AG04450 (cell line): Measurements from ENCODE around the gene SERINC5. TPM values are rescaled to one million over a fixed set of nuclear protein-coding genes. Genes with fewer than 3 reads are reported as not detected.

ENCODE experiments used
- CTCF ChIA-PET: fragments of 300-600, 350-600 bp; formaldehyde crosslinking; extraction: SDS; loops from one replicate; lab custom pipeline; 2022; ENCODE audit warnings: antibody characterized with exemption, inconsistent platforms; lab: Charles Lee
- POLR2A ChIA-PET: fragments of 350-600 bp; formaldehyde crosslinking; extraction: SDS; loops from one replicate; lab custom pipeline; 2021; ENCODE audit warnings: antibody characterized with exemption, inconsistent platforms; lab: Yijun Ruan, JAX
- DNase-seq: peaks from one replicate; pipeline ENCODE4 v3.0.0-alpha.2; 2011; ENCODE audit warnings: low read depth, low spot score
- H3K27ac ChIP-seq: one replicate; pipeline ENCODE4 v1.5.1; 2012; ENCODE audit warnings: low read depth, low read length, control low read depth
- H3K27me3 ChIP-seq: one replicate; pipeline ENCODE4 v1.6.0; 2012; ENCODE audit warnings: low read length; ENCODE audit not compliant: control insufficient read depth, insufficient read depth
- H3K4me3 ChIP-seq: 2 replicates; pipeline ENCODE4 v1.5.1; 2011; ENCODE audit warnings: mild to moderate bottlenecking, low read depth, low read length, control low read depth
- H3K9me3 ChIP-seq: 2 replicates; pipeline ENCODE4 v1.5.1; 2012; ENCODE audit warnings: low read length; ENCODE audit not compliant: control insufficient read depth, insufficient read depth
- polyA plus RNA-seq: library from polyadenylated mRNA; depleted of rRNA; stranded (reverse); fragments of >200 nt; gene quantifications from 2 replicates; pipeline ENCODE4 v1.2.3, GENCODE V29; 2011
- TF ChIP-seq, protein P1 (sequence below): IDR thresholded peaks from 2 replicates; pipeline ENCODE4 v1.5.1; 2011; ENCODE audit warnings: low read depth, low read length, control low read depth, inconsistent platforms

Gene SERINC5
- polyA plus RNA-seq, 1 experiment = 8.5 TPM

DNA sequence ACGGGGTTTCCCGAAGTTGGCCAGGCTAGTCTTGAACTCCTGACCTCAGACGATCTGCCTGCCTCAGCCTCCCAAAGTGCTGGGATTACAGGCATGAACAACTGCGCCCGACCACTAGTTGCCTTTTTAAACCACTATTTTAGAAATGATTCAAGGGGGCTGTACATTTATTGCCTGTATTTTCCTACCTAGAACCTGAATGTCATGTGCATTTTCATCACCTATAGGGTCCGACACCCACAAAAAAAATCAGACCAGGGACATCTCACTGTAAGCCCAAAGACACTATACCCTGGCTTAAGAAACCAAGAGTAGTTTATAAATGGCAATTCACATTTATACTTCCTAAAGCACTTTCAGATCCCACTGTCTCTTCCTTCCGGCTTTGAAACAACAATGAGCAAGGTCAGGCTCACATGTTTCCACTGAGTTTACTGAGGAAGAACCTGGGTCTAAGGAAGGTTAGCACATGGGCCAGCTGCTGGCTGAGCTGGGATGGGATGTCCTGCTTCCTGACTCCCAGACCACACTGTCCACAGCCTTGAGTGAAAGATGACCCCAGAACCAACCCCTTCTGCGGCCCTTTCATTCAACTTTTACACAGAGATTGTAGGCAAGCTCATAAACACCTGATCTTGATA is 87.3 kb downstream of the SERINC5 start:
- DNase-seq = no peak
- POLR2A ChIA-PET = no interaction called here
- TF ChIP-seq, protein P1, sequence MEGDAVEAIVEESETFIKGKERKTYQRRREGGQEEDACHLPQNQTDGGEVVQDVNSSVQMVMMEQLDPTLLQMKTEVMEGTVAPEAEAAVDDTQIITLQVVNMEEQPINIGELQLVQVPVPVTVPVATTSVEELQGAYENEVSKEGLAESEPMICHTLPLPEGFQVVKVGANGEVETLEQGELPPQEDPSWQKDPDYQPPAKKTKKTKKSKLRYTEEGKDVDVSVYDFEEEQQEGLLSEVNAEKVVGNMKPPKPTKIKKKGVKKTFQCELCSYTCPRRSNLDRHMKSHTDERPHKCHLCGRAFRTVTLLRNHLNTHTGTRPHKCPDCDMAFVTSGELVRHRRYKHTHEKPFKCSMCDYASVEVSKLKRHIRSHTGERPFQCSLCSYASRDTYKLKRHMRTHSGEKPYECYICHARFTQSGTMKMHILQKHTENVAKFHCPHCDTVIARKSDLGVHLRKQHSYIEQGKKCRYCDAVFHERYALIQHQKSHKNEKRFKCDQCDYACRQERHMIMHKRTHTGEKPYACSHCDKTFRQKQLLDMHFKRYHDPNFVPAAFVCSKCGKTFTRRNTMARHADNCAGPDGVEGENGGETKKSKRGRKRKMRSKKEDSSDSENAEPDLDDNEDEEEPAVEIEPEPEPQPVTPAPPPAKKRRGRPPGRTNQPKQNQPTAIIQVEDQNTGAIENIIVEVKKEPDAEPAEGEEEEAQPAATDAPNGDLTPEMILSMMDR = no peak
- H3K9me3 ChIP-seq = no peaks in the 10 kb centered on the region
- no peak overlapping the region for H3K4me3 ChIP-seq
- H3K27me3 ChIP-seq = no peaks in the 10 kb centered on the region
- no peak overlapping the region for H3K27ac ChIP-seq
- CTCF ChIA-PET = no interaction called here

DNA sequence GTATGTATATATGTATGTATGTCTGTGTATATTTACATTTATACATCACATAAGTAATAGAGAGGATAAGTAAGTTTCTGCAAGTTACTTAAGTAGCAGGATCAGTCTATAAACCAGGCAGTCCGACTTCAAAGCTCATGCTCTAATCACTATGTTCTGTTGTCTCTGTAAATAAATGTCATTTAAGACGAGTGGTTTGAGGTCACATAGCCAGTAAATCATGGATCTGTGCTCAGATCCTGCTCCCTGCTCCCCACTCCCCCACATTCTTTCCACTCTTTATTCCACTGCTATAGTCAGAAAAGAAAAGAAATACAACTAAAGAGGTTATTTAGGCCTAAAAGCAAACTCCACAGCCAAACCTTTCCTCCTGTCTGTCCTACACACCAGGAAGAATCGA is 90.4 kb downstream of the SERINC5 start:
- DNase-seq = no peak

DNA sequence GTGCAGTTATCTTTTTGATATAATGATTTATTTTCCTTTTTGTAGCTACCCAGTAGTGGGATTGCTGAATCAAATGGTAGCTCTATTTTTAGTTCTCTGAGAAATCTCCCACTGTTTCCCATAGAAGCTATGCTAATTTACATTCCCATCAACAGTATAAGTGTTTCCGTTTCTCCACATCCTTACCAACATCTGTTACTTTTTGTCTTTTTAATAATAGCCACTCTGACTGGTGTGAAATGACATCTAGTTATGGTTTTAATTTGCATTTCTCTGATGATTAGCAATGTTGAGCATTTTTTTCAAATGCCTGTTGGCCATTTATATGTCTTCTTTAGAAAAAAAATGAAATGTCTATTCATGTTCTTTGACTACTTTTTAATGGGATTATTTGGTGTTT is 94.7 kb downstream of the SERINC5 start:
- TF ChIP-seq, protein P1 = no peak
- H3K27me3 ChIP-seq = no peaks in the 10 kb centered on the region
- POLR2A ChIA-PET = no interaction called here
- no peak overlapping the region for H3K27ac ChIP-seq
- H3K4me3 ChIP-seq = no peak overlapping the region
- no peak for DNase-seq
- CTCF ChIA-PET = no interaction called here
- H3K9me3 ChIP-seq = no peaks in the 10 kb centered on the region

More for the DNA sequence above, 90.4 kb downstream of the SERINC5 start:
- POLR2A ChIA-PET = no interaction called here
- TF ChIP-seq, protein P1 = no peak
- Histone ChIP-seq H3K9me3 (no peaks in the 10 kb centered on the region), H3K27ac (no peak overlapping the region), H3K27me3 (no peaks in the 10 kb centered on the region), H3K4me3 (no peak overlapping the region)
- CTCF ChIA-PET = interaction anchor here (0.9 kb wide), 1 partner anchor 11 kb away, joined by 3 read pairs; no protein-coding TSS in a partner anchor

DNA sequence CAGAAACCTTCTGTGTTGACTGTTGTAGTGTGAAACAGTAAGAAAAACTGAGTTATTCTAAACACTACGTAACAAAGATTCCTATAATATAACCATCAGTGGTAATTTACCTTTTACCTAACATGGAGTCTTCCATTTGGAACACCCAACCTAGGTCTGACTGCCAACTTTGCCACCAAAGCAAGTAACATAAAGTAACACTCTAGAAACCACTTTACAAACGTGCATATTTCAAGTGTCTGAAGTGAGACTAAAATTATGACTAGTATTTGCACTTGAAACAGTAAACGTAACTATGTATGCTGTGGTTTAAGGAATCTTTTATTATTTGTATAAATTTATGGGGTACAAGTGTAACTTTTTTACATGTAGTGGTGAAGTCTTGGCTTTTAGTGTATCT is 95.6 kb downstream of the SERINC5 start:
- ChIA-PET CTCF (no interaction called here), POLR2A (no interaction called here)
- H3K27me3 ChIP-seq = no peaks in the 10 kb centered on the region
- TF ChIP-seq, protein P1 = no peak
- no peak for DNase-seq
- no peak overlapping the region for H3K27ac ChIP-seq
- no peak overlapping the region for H3K4me3 ChIP-seq
- H3K9me3 ChIP-seq = no peaks in the 10 kb centered on the region

DNA sequence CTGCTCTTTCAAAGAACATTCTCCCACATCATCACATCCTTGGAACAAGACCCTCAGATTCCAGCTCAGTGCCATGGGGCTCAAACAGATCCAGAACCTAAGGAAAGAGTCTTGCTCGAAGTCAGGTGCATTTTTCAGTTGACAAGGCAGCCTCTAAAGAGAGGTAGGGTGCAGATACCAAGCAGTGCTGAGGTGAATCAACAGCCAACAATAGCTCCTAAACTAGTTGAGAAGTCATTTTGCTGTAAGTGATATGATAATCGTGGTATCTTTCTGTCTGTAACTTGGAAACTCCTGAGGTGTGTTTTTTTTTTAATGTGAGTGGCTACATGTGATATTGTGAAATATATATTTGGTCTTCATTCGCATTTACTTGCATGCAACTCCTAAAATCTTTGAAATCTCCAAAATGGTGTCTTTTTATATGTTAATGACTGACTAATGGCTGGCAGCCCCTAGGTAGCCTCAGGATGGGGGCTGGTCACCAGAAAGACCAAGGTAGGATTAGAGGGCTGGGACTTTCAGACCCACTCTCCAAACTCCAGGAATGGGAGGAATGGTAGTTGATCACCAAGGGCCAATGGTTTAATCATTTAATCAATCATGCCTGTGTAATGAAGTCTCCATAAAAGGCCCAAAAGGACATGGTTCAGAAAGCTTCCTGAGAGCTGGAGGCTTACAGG is 96.6 kb downstream of the SERINC5 start:
- no peak for DNase-seq
- ChIA-PET CTCF (interaction anchor here (0.6 kb wide), 1 partner anchor 116 kb away, joined by 4 read pairs; no protein-coding TSS in a partner anchor), POLR2A (no interaction called here)
- Histone ChIP-seq H3K4me3 (no peak overlapping the region), H3K27ac (no peak overlapping the region), H3K9me3 (no peaks in the 10 kb centered on the region), H3K27me3 (no peaks in the 10 kb centered on the region)
- TF ChIP-seq, protein P1 = no peak
